HG02610 (cell line): Measurements from ENCODE around the gene TLR10.
"Not testable (repeated sequence)": the region's sequence is repeated elsewhere in the genome, so short reads cannot be mapped to it uniquely, and the experiment has no call there.

Source experiments
- ATAC-seq: cut with Tn5 transposase; IDR thresholded peaks from one replicate; pipeline ENCODE4 v1.9.1; 2021; ENCODE audit warnings: mild to moderate bottlenecking, moderate library complexity; ENCODE audit not compliant: unreplicated experiment

Gene TLR10

GRCh38 chr4:38782452-38783108 is at the start of gene TLR10:
Gene TLR10 (minus strand): TSS chr4:38782990. CDS start chr4:38775590, 7,400 bp downstream.
- peak; percentile 52 for ATAC-seq

DNA sequence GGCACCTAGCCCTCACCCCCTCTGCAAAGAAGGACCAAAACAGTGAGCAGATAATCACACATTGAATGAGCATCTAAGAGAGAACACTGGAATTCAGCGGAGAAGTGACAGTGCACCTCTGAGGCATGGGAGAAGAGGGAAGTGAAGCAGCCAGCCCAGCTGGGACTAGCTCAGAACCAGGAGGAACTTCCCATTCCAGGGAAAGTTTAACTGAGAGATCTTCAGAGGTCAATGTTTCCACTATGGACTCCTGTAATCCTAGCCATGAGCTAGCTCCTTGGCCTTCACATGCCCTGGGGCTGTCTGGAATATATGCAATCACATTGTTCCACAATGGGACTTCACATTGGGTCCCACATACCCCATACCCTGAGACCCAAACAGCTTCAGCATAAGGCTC is 49.4 kb upstream of the TLR10 start:
- no peak for ATAC-seq

- no peak for ATAC-seq
These were observed 48.9 kb upstream of the TLR10 start for GRCh38 chr4:38831653-38832052.

- no peak for ATAC-seq
These were observed 46.4 kb upstream of the TLR10 start for GRCh38 chr4:38829237-38829636.

- ATAC-seq: no peak
These were observed 41.0 kb upstream of the TLR10 start for GRCh38 chr4:38823766-38824165.

- ATAC-seq: no peak
These were observed 40.0 kb upstream of the TLR10 start for GRCh38 chr4:38822748-38823303.

DNA sequence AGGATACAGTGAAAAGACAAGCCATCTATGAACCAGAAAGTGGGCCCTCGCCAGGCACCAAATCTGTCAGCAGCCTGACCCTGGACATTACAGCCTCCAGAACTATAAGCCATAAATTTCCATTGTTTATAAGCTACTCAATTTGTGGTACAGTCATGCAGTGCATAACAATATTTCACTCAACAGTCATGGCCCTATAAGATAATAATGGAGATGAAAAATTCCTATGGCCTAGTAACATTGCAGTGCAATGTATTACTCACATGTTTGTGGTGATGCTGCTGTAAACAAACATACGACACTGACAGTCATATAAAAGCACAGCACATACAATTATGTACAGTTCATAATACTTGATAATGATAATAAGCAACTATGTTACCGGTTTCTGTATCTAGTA is 38.9 kb upstream of the TLR10 start:
- ATAC-seq: no peak

- peak; percentile 40 for ATAC-seq
These were observed 37.7 kb upstream of the TLR10 start for GRCh38 chr4:38820329-38821061.

- peak; percentile 37 for ATAC-seq
These were observed 36.8 kb upstream of the TLR10 start for GRCh38 chr4:38819569-38819968.

DNA sequence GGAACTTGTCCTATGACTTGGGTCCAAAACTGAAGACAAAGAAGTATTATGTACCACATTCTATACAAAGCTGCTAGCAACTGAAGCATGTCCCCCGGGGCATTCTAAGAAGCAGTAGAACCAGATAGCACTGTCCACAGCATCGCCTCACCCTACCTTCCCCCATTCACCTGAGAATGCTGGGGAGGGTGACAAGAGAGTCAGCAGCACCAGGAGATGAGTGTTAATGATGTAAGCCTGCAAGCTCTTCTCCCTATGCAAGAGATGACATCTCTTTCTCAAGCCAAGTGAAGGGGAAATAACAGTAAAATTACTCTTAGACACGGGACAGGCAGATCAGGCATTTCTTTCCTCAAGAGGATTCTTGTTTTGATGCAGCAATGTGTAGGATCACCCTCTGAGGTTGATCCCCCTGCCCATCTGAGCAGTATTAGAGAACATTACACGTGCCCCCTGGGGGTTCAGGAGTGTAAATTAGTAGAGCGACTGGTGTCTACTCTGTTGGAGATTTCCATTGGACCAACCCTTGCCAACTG is 35.7 kb upstream of the TLR10 start:
- peak; percentile 73 for ATAC-seq

DNA sequence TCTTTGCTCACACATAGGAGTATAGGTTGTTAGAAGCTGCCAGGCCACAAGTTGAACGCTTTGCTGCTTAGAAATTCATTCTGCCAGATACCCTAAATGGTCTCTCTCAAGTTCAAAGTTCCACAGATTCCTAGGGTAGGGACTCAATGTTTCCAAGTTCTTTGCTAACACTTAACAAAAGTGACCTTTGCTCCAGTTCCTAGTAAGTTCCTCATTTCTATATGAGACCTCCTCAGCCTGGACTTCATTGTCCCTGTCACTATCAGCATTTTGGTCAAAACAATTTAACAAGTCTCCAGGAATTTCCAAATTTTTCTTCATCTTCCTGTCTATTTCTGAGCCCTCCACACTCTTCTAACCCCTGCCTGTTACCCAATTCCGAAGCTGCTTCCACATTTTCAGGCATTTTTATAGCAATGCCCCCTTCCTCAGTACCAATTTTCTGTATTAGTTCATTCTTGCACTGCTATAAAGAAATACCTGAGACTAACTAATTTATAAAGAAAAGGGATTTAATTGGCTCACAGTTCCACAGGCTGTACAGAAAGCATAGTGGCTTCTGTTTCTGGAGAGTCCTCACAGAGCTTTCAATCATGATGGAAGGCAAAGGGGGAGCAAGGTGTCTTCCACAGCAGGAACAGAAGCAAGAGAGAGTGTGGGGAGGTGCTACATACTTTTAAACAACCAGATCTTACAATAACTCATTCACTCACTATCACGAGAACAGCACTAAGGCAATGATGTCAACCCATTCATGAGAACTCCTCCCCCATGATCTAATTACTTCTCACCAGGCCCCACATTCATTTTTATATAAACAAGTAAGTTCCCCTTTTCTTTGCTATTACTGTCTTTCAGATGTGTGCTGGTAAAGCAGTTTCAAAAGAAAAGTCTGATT is 33.3 kb upstream of the TLR10 start:
- ATAC-seq: no peak

GRCh38 chr4:38814386-38814785 is 31.6 kb upstream of the TLR10 start:
- ATAC-seq: no peak

DNA sequence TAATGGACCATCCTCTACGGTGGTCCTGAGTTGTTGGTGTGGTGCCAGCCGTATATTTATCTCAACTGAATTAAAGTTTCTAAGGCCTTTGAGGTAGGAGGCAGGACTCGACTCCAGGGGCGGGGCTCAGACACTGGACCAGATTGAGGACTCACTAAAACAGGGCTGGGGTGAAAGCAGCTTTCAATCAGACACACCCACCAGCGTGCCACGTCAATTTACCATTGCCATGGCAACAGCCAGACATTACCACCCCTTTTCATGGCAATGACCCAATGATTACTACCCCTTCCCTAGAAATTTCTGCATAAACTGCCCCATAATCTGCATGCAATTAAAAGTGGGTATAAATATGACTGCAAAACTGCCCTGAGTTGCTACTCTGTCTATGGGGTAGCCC is 28.5 kb upstream of the TLR10 start:
- ATAC-seq: no peak

GRCh38 chr4:38807462-38807861 is 24.7 kb upstream of the TLR10 start:
- not testable (repeated sequence) for ATAC-seq

GRCh38 chr4:38806251-38806650 is 23.5 kb upstream of the TLR10 start:
- ATAC-seq: not testable (repeated sequence)

- ATAC-seq: peak; percentile 85
These were observed 22.8 kb upstream of the TLR10 start for GRCh38 chr4:38805530-38806145.

- ATAC-seq: peak; percentile 5
These were observed 22.0 kb upstream of the TLR10 start, which contains the start of gene TLR1 for GRCh38 chr4:38804654-38805295. Gene TLR1 (minus strand): TSS chr4:38804791. CDS start chr4:38798831, 5,960 bp downstream.

DNA sequence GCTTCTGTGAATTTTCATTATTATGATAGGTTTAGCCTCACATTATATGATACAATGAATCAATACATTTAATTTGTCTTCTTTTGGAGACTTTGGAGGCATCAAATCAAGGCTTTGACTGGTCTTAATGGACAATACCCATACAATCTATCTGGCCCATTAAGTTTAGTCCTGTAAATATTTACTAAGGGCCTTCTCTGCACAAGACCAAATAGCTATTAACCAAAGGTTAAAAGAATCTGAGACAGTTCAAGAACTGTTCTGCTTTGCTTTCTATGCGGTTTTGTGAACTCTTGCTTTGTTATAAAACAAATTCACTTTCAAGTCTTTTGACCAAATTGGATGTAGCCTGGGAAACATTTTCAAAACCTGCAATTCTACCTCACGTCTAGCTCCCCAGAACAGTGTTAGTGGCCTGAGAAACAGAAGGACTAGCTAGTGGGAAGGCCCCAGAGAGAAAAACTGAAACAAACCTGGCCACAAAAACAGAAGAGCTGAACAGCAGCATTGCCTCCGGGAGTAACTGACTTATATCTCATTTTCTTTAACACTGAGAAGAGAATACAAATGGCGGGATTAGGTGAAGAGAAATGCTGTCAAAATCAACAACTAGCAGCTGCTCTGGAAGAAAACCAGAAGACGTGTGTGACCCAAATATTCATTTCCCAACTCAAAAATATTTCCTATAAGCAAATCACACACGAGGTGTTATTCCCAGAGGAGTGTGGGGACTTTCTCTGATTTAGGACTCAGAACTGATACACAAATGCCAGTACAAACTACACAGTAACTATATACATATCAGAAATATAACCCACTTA is 21.3 kb upstream of the TLR10 start:
- ATAC-seq: peak; percentile 56
